ENCODE measurements around the gene PFN1. TPM values are rescaled to one million over a fixed set of nuclear protein-coding genes. Genes with fewer than 3 reads are reported as not detected.

Gene PFN1
- total and polyA plus RNA-seq, 4 experiments from 2014 or later = 560 to 2,605 (median 1,406) TPM

GRCh38 chr17:4947010-4947410 lies 1.3 kb downstream of the PFN1 start:
- H3K4me3 ChIP-seq (ENCODE audit: low read length in 2 of 2) = peak overlapping the region; percentile 63 to 94
- intact Hi-C loops (cut with micrococcal nuclease) = no loop called here
- H3K4me1 ChIP-seq (ENCODE audit: insufficient read depth, low read length) = peaks cover 62% of the 10 kb centered on the region
- Mint-ChIP-seq H3K4me1 (peaks cover 36 to 79% (median 56%) of the 10 kb centered on the region in 4 donors), H3K27me3 (no peaks in the 10 kb centered on the region), H3K36me3 (peaks cover 43 to 52% of the 10 kb centered on the region in 2 donors), H3K4me3 (peak overlapping the region; percentile 95 to 100 (median 99)), H3K9me3 (peaks cover 0 to 2% (median 0%) of the 10 kb centered on the region in 8 donors), H3K27ac (peak overlapping the region; percentile 85 to 96 (median 94))
- CTCF ChIA-PET (ENCODE audit: partially characterized antibody) = interaction anchor here (1.9 to 2.9 kb wide), 2 partner anchors 20 to 38 kb away, joined by 7 to 15 read pairs; partner anchors contain the start of gene SPAG7
- peaks cover 41% of the 10 kb centered on the region for H3K36me3 ChIP-seq (ENCODE audit: insufficient read depth, low read length)
- H3K27ac ChIP-seq (ENCODE audit: low read depth, low read length) = peak overlapping the region; percentile 94
- POLR2A ChIA-PET (ENCODE audit: partially characterized antibody) = interaction anchor here (0.7 to 25.3 kb wide), 19 partner anchors 8 to 804 kb away, joined by 3 to 973 read pairs (median 7); partner anchors contain the start of genes ARRB2, C17orf107, CAMTA2 and CHRNE
- no peaks in the 10 kb centered on the region for H3K9me3 ChIP-seq (ENCODE audit: control insufficient read depth in 1 of 2, low read length in 2 of 2)
- no peak for DNase-seq
- no peaks in the 10 kb centered on the region for H3K27me3 ChIP-seq (ENCODE audit: insufficient read depth, low read length)

- peak overlapping the region; percentile 85 to 96 (median 94) for H3K27ac Mint-ChIP-seq
- CTCF ChIA-PET (ENCODE audit: partially characterized antibody) = interaction anchor here (1.0 to 2.9 kb wide), 4 partner anchors 21 to 41 kb away, joined by 3 to 15 read pairs (median 6); partner anchors contain the start of genes CAMTA2 and SPAG7
- peak overlapping the region; percentile 94 for H3K27ac ChIP-seq (ENCODE audit: low read depth, low read length)
- peaks cover 41% of the 10 kb centered on the region for H3K36me3 ChIP-seq (ENCODE audit: insufficient read depth, low read length)
- H3K4me3 Mint-ChIP-seq = peak overlapping the region; percentile 95 to 100 (median 99)
- peak overlapping the region; percentile 63 to 94 for H3K4me3 ChIP-seq (ENCODE audit: low read length in 2 of 2)
- H3K4me1 ChIP-seq (ENCODE audit: insufficient read depth, low read length) = peaks cover 68% of the 10 kb centered on the region
- H3K36me3 Mint-ChIP-seq = peaks cover 47 to 57% of the 10 kb centered on the region in 2 donors
- no peak for DNase-seq
- peaks cover 0 to 2% (median 0%) of the 10 kb centered on the region in 8 donors for H3K9me3 Mint-ChIP-seq
- no peaks in the 10 kb centered on the region for H3K27me3 Mint-ChIP-seq
- POLR2A ChIA-PET (ENCODE audit: partially characterized antibody) = interaction anchor here (0.7 to 25.3 kb wide), 14 partner anchors 7 to 803 kb away, joined by 3 to 973 read pairs (median 12); partner anchors contain the start of genes C17orf107, CAMTA2, CHRNE and CYB5D2
- H3K27me3 ChIP-seq (ENCODE audit: insufficient read depth, low read length) = no peaks in the 10 kb centered on the region
- H3K4me1 Mint-ChIP-seq = peaks cover 42 to 85% (median 59%) of the 10 kb centered on the region in 4 donors
- intact Hi-C loops (cut with micrococcal nuclease) = no loop called here
- H3K9me3 ChIP-seq (ENCODE audit: control insufficient read depth in 1 of 2, low read length in 2 of 2) = no peaks in the 10 kb centered on the region
These were observed 1.9 kb downstream of the PFN1 start for GRCh38 chr17:4946312-4946976.

- Mint-ChIP-seq H3K9me3 (peaks cover 0 to 2% (median 0%) of the 10 kb centered on the region in 8 donors), H3K4me3 (peak overlapping the region; percentile 95 to 100 (median 99)), H3K27me3 (no peaks in the 10 kb centered on the region), H3K36me3 (peaks cover 52 to 62% of the 10 kb centered on the region in 2 donors), H3K27ac (peak overlapping the region; percentile 92 to 97 (median 95)), H3K4me1 (peaks cover 46 to 85% (median 61%) of the 10 kb centered on the region in 4 donors)
- intact Hi-C loops (cut with micrococcal nuclease) = no loop called here
- Histone ChIP-seq H3K4me1 (ENCODE audit: insufficient read depth, low read length) (peaks cover 66% of the 10 kb centered on the region), H3K9me3 (ENCODE audit: control insufficient read depth in 1 of 2, low read length in 2 of 2) (no peaks in the 10 kb centered on the region), H3K27me3 (ENCODE audit: insufficient read depth, low read length) (no peaks in the 10 kb centered on the region), H3K4me3 (ENCODE audit: low read length in 2 of 2) (peak overlapping the region; percentile 63 to 94), H3K36me3 (ENCODE audit: insufficient read depth, low read length) (peaks cover 41% of the 10 kb centered on the region), H3K27ac (ENCODE audit: low read depth, low read length) (peak overlapping the region; percentile 94)
- ChIA-PET CTCF (ENCODE audit: partially characterized antibody) (interaction anchor here (1.0 to 1.9 kb wide), 3 partner anchors 22 to 42 kb away, joined by 3 to 7 read pairs (median 5); partner anchors contain the start of genes CAMTA2 and SPAG7), POLR2A (ENCODE audit: partially characterized antibody) (interaction anchor here (1.0 to 25.3 kb wide), 12 partner anchors 6 to 231 kb away, joined by 3 to 973 read pairs (median 14); partner anchors contain the start of genes C17orf107, CAMTA2, CHRNE and INCA1)
- DNase-seq = no peak
These were observed 2.4 kb downstream of the PFN1 start for GRCh38 chr17:4945944-4946280.

GRCh38 chr17:4945176-4945943 lies 3.0 kb downstream of the PFN1 start:
- H3K36me3 ChIP-seq (ENCODE audit: insufficient read depth, low read length) = peaks cover 41% of the 10 kb centered on the region
- Mint-ChIP-seq H3K36me3 (peaks cover 52 to 62% of the 10 kb centered on the region in 2 donors), H3K27ac (peak overlapping the region; percentile 85 to 97 (median 94)), H3K4me1 (peaks cover 46 to 82% (median 57%) of the 10 kb centered on the region in 4 donors), H3K27me3 (no peaks in the 10 kb centered on the region), H3K4me3 (peak overlapping the region; percentile 86 to 100 (median 98)), H3K9me3 (peaks cover 0 to 2% (median 0%) of the 10 kb centered on the region in 8 donors)
- H3K4me1 ChIP-seq (ENCODE audit: insufficient read depth, low read length) = peaks cover 61% of the 10 kb centered on the region
- no peaks in the 10 kb centered on the region for H3K27me3 ChIP-seq (ENCODE audit: insufficient read depth, low read length)
- ChIA-PET POLR2A (ENCODE audit: partially characterized antibody) (interaction anchor here (1.0 to 25.3 kb wide), 14 partner anchors 9 to 230 kb away, joined by 3 to 973 read pairs (median 8); partner anchors contain the start of genes C17orf107, CAMTA2, CHRNE and INCA1), CTCF (ENCODE audit: partially characterized antibody) (interaction anchor here (1.0 to 1.9 kb wide), 3 partner anchors 22 to 42 kb away, joined by 3 to 7 read pairs (median 5); partner anchors contain the start of genes CAMTA2 and SPAG7)
- peak overlapping the region; percentile 45 to 63 for H3K4me3 ChIP-seq (ENCODE audit: low read length in 2 of 2)
- peak; percentile 54 to 92 (median 59) for DNase-seq
- intact Hi-C loops (cut with micrococcal nuclease) = no loop called here
- H3K9me3 ChIP-seq (ENCODE audit: control insufficient read depth in 1 of 2, low read length in 2 of 2) = no peaks in the 10 kb centered on the region
- H3K27ac ChIP-seq (ENCODE audit: low read depth, low read length) = peak overlapping the region; percentile 81

- Mint-ChIP-seq H3K4me3 (peak overlapping the region; percentile 86 to 100 (median 98)), H3K27me3 (no peaks in the 10 kb centered on the region), H3K27ac (peak overlapping the region; percentile 85 to 97 (median 94)), H3K36me3 (peaks cover 52 to 66% of the 10 kb centered on the region in 2 donors), H3K9me3 (peaks cover 0 to 4% (median 0%) of the 10 kb centered on the region in 8 donors), H3K4me1 (peaks cover 46 to 84% (median 57%) of the 10 kb centered on the region in 4 donors)
- ChIA-PET CTCF (ENCODE audit: partially characterized antibody) (no interaction called here), POLR2A (ENCODE audit: partially characterized antibody) (interaction anchor here (0.7 to 25.3 kb wide), 12 partner anchors 8 to 105 kb away, joined by 3 to 973 read pairs (median 4); partner anchors contain the start of genes C17orf107, CHRNE, INCA1 and KIF1C)
- Histone ChIP-seq H3K27me3 (ENCODE audit: insufficient read depth, low read length) (no peaks in the 10 kb centered on the region), H3K9me3 (ENCODE audit: control insufficient read depth in 1 of 2, low read length in 2 of 2) (no peaks in the 10 kb centered on the region), H3K4me3 (ENCODE audit: low read length in 2 of 2) (peak overlapping the region; percentile 45 to 63), H3K4me1 (ENCODE audit: insufficient read depth, low read length) (peaks cover 58% of the 10 kb centered on the region), H3K27ac (ENCODE audit: low read depth, low read length) (peak overlapping the region; percentile 81), H3K36me3 (ENCODE audit: insufficient read depth, low read length) (peaks cover 41% of the 10 kb centered on the region)
- intact Hi-C loops (cut with micrococcal nuclease) = loop anchor here (5.0 kb wide), 1 partner anchor 212 kb away; the partner anchor contains the start of gene MED11
- DNase-seq = peak in 1 of 5 donors; percentile 52
These were observed 3.7 kb downstream of the PFN1 start for GRCh38 chr17:4944554-4945175.

DNA sequence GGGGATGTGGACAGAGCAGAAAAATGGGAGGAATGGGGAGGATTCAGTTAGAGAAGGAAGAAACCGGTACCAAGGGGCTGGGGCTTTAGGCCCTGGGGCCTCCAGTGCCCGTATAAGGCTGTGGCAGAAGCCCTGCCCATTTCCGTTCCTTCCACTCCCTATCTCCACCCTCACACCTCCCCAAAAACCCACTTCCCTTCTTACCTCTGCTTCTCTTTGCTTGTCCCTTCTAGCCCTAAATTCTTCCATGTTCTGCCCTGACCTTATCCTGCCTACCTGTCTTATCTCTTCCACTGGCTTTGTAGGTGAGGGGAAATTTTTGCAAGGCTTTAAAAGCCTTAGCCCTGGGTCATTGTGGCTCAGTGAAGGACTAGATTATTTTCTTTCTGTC lies 4.2 kb downstream of the PFN1 start:
- peak; percentile 59 to 67 (median 65) for DNase-seq
- Histone ChIP-seq H3K9me3 (ENCODE audit: control insufficient read depth in 1 of 2, low read length in 2 of 2) (no peaks in the 10 kb centered on the region), H3K27me3 (ENCODE audit: insufficient read depth, low read length) (no peaks in the 10 kb centered on the region), H3K27ac (ENCODE audit: low read depth, low read length) (peak overlapping the region; percentile 81), H3K36me3 (ENCODE audit: insufficient read depth, low read length) (peaks cover 41% of the 10 kb centered on the region), H3K4me3 (ENCODE audit: low read length in 2 of 2) (peak overlapping the region; percentile 36 to 45), H3K4me1 (ENCODE audit: insufficient read depth, low read length) (peaks cover 62% of the 10 kb centered on the region)
- Mint-ChIP-seq H3K36me3 (peaks cover 52 to 66% of the 10 kb centered on the region in 2 donors), H3K4me1 (peaks cover 47 to 85% (median 59%) of the 10 kb centered on the region in 4 donors), H3K4me3 (peak overlapping the region; percentile 86 to 100 (median 98)), H3K27ac (peak overlapping the region; percentile 85 to 97 (median 93)), H3K27me3 (no peaks in the 10 kb centered on the region), H3K9me3 (peaks cover 0 to 4% (median 0%) of the 10 kb centered on the region in 8 donors)
- ChIA-PET CTCF (ENCODE audit: partially characterized antibody) (no interaction called here), POLR2A (ENCODE audit: partially characterized antibody) (interaction anchor here (0.7 to 25.3 kb wide), 11 partner anchors 9 to 105 kb away, joined by 3 to 973 read pairs (median 4); partner anchors contain the start of genes C17orf107, CHRNE, INCA1 and KIF1C)
- intact Hi-C loops (cut with micrococcal nuclease) = loop anchor here (5.0 kb wide), 1 partner anchor 212 kb away; the partner anchor contains the start of gene MED11

Data from CD4-positive, alpha-beta memory T cell (primary cell).